ENCODE results near the gene ENKD1.

DNA sequence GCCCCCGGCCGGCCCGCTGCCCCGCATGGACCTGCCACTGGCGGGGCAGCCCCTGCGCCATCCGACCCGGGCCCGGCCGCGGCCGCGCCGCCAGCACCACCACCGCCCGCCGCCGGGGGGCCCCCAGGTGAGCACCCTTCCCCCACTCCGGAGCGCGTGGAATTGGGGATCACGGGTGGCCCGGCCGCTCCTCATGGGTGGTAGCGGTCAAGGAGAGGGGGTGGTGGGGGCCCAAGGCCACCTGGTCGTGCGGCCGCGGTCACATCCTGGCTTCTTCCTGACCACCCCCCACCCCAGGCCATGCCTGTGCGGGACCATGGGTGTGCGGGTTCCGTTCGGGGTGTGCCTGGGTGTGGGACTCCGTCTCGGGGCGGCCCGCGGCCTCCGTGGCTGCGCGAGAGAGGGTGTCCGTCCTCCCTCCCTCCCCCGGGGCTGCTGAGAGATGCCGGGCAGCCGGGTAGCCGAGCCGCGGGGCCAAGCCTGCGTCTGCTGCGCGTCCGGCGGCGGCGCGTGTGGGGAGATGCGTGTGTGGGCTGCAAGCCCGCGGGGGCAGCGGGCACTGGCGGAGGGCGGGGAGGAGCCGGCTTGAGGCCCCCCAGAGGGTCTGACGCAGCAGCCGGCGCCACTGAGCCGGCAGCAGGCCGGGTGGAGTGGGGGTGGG is 13.3 kb downstream of the ENKD1 start:
- TF ChIP-seq, protein P1, sequence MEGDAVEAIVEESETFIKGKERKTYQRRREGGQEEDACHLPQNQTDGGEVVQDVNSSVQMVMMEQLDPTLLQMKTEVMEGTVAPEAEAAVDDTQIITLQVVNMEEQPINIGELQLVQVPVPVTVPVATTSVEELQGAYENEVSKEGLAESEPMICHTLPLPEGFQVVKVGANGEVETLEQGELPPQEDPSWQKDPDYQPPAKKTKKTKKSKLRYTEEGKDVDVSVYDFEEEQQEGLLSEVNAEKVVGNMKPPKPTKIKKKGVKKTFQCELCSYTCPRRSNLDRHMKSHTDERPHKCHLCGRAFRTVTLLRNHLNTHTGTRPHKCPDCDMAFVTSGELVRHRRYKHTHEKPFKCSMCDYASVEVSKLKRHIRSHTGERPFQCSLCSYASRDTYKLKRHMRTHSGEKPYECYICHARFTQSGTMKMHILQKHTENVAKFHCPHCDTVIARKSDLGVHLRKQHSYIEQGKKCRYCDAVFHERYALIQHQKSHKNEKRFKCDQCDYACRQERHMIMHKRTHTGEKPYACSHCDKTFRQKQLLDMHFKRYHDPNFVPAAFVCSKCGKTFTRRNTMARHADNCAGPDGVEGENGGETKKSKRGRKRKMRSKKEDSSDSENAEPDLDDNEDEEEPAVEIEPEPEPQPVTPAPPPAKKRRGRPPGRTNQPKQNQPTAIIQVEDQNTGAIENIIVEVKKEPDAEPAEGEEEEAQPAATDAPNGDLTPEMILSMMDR (IDR thresholded peaks at IDR 0.05) = peak; percentile 40
- TF ChIP-seq EZH2phosphoT487 (IDR thresholded peaks at IDR 0.05) = peak; percentile 69
